ENCODE measurements around the gene RAB6B. TPM values are rescaled to one million over a fixed set of nuclear protein-coding genes. Genes with fewer than 3 reads are reported as not detected.

RAB6B gene
- total and polyA plus RNA-seq, 2 of the 8 experiments (the other 6 are each of a cell fraction or from before 2014, with no cell fraction given) = 7.9 to 15.6 TPM

GRCh38 chr3:133859381-133860234 is 36.1 kb downstream of the RAB6B start (continued):
- TF ChIP-seq NANOG (IDR thresholded peaks at IDR 0.05; ENCODE audit: insufficient read depth, low read depth, low read length, poor library complexity, severe bottlenecking) (no peak), POLR2AphosphoS5 (IDR thresholded peaks at IDR 0.05; ENCODE audit: low read depth, low read length) (no peak), SIX5 (IDR thresholded peaks at IDR 0.05; ENCODE audit: low read depth, low read length) (no peak), FOSL1 (IDR thresholded peaks at IDR 0.05; ENCODE audit: insufficient read depth, low read depth, low read length) (no peak), SP4 (IDR thresholded peaks at IDR 0.05; ENCODE audit: low read length) (no peak), CREB1 (IDR thresholded peaks at IDR 0.05) (no peak), NRF1 (IDR thresholded peaks at IDR 0.05; ENCODE audit: low read depth, low read length) (no peak), JUN (IDR thresholded peaks at IDR 0.05; ENCODE audit: low read depth, low read length) (no peak), ATF3 (IDR thresholded peaks at IDR 0.05; ENCODE audit: insufficient read depth, low read depth, low read length) (no peak), GTF2F1 (IDR thresholded peaks at IDR 0.05; ENCODE audit: borderline replicate concordance, low read depth, low read length) (no peak)

Measured in H1 (cell line).